ENCODE data around the gene BFSP2. TPM values are rescaled to one million over a fixed set of nuclear protein-coding genes. Genes with fewer than 3 reads are reported as not detected.

Gene BFSP2
- total RNA-seq, 2 donors from 2014 or later: not detected

- TF ChIP-seq POLR2A (IDR thresholded peaks at IDR 0.05): no peak
- TF ChIP-seq CTCF (IDR thresholded peaks at IDR 0.05): no peak
- DNase-seq: peak in 2 of 4 donors; percentile 13 to 25
- WGBS, 2 donors: 35 to 48% methylated on average over 2 of the region's 2 CpGs
- no peaks in the 10 kb centered on the region for H3K9me3 ChIP-seq
- H3K36me3 ChIP-seq (replicated peaks in 1 of 2; ENCODE audit: insufficient read depth in 1 of 2, low read depth in 2 of 2): no peaks in the 10 kb centered on the region
- no peaks in the 10 kb centered on the region for H3K27me3 ChIP-seq
- intact Hi-C loops (cut with DNase I): no loop called here
- H3K27ac ChIP-seq: no peak overlapping the region
- H3K4me1 ChIP-seq: no peaks in the 10 kb centered on the region
- no peak for ATAC-seq
- no peak overlapping the region for H3K4me3 ChIP-seq
These were observed 1.7 kb downstream of the BFSP2 start for GRCh38 chr3:133401374-133402135.

GRCh38 chr3:133404920-133405319, 5.1 kb downstream of the BFSP2 start:
- Histone ChIP-seq H3K9me3 (no peaks in the 10 kb centered on the region), H3K4me3 (no peak overlapping the region), H3K36me3 (replicated peaks in 1 of 2; ENCODE audit: insufficient read depth in 1 of 2, low read depth in 2 of 2) (no peaks in the 10 kb centered on the region), H3K4me1 (no peaks in the 10 kb centered on the region), H3K27me3 (no peaks in the 10 kb centered on the region), H3K27ac (no peak overlapping the region)
- 81 to 84% methylated on average over 3 of the region's 3 CpGs for WGBS, 2 donors
- TF ChIP-seq CTCF (IDR thresholded peaks at IDR 0.05) (no peak), POLR2A (IDR thresholded peaks at IDR 0.05) (no peak)
- no peak for DNase-seq
- ATAC-seq: no peak
- intact Hi-C loops (cut with DNase I): no loop called here

GRCh38 chr3:133408366-133408765, 8.5 kb downstream of the BFSP2 start:
- Histone ChIP-seq H3K9me3 (no peaks in the 10 kb centered on the region), H3K27me3 (no peaks in the 10 kb centered on the region), H3K36me3 (replicated peaks in 1 of 2; ENCODE audit: insufficient read depth in 1 of 2, low read depth in 2 of 2) (no peaks in the 10 kb centered on the region), H3K27ac (no peak overlapping the region), H3K4me3 (no peak overlapping the region), H3K4me1 (peaks cover 3% of the 10 kb centered on the region)
- DNase-seq (no peak), ATAC-seq (no peak)
- intact Hi-C loops (cut with DNase I): no loop called here
- TF ChIP-seq CTCF (IDR thresholded peaks at IDR 0.05) (no peak), POLR2A (IDR thresholded peaks at IDR 0.05) (no peak)
- 83 to 90% methylated on average over 2 of the region's 2 CpGs for whole genome bisulfite sequencing, 2 donors

GRCh38 chr3:133408961-133409360, 9.1 kb downstream of the BFSP2 start:
- DNase-seq (no peak), ATAC-seq (no peak)
- intact Hi-C loops (cut with DNase I): no loop called here
- Histone ChIP-seq H3K4me1 (peaks cover 7% of the 10 kb centered on the region), H3K4me3 (no peak overlapping the region), H3K27me3 (no peaks in the 10 kb centered on the region), H3K36me3 (replicated peaks in 1 of 2; ENCODE audit: insufficient read depth in 1 of 2, low read depth in 2 of 2) (no peaks in the 10 kb centered on the region), H3K9me3 (no peaks in the 10 kb centered on the region), H3K27ac (no peak overlapping the region)
- 44 to 45% methylated on average over 2 of the region's 2 CpGs for WGBS, 2 donors
- TF ChIP-seq POLR2A (IDR thresholded peaks at IDR 0.05) (no peak), CTCF (IDR thresholded peaks at IDR 0.05) (no peak)
